Stimulated activated CD4-positive, alpha-beta T cell treated with anti-CD3 and anti-CD28 coated beads, Interleukin-12 subunit alpha, Interleukin-12 subunit beta, amount 100 ng/mL, for 48 hours (primary cell): Measurements from ENCODE around the gene WIZ.
A peak's percentile ranks its signal among the peaks of the same experiment; 100 is the strongest.
"Not testable (repeated sequence)": the region's sequence is repeated elsewhere in the genome, so short reads cannot be mapped to it uniquely, and the experiment has no call there.

Source experiments
- DNase-seq, 3 donors: peaks; one replicate each; pipeline ENCODE4 v3.0.0-alpha.2; 2020; ENCODE audit warnings: low read depth in 2 of 3, low spot score in 1 of 3

WIZ gene

GRCh38 chr19:15449620-15450527, at the start of gene WIZ:
TSS of gene WIZ (minus strand) at chr19:15449956. CDS start at chr19:15448307, 1,649 bp downstream.
- peak; percentile 68 to 78 (median 72) for DNase-seq

GRCh38 chr19:15498910-15499309, 49.2 kb upstream of the WIZ start:
- no peak for DNase-seq

GRCh38 chr19:15498156-15498858, 48.6 kb upstream of the WIZ start:
- no peak for DNase-seq

GRCh38 chr19:15495151-15495550, 45.4 kb upstream of the WIZ start:
- no peak for DNase-seq

- DNase-seq, result no peak
Measured at GRCh38 chr19:15488489-15489226, 38.9 kb upstream of the WIZ start.

- DNase-seq, result no peak
Measured at GRCh38 chr19:15487038-15487437, 37.3 kb upstream of the WIZ start.

GRCh38 chr19:15485768-15486167, 36.0 kb upstream of the WIZ start:
- DNase-seq, result not testable (repeated sequence)

- DNase-seq, result not testable (repeated sequence)
Measured at GRCh38 chr19:15480996-15481395, 31.2 kb upstream of the WIZ start.

- DNase-seq, result no peak
Measured at GRCh38 chr19:15479391-15480345, 29.9 kb upstream of the WIZ start, which contains the start of gene PGLYRP2. TSS of gene PGLYRP2 (minus strand) at chr19:15479501. CDS start at chr19:15479371, 130 bp downstream.

GRCh38 chr19:15476325-15476724, 26.6 kb upstream of the WIZ start:
- DNase-seq, result no peak

- DNase-seq, result no peak
Measured at GRCh38 chr19:15475611-15476010, 25.9 kb upstream of the WIZ start.

- no peak for DNase-seq
Measured at GRCh38 chr19:15475169-15475568, 25.4 kb upstream of the WIZ start.

- not testable (repeated sequence) for DNase-seq
Measured at GRCh38 chr19:15473821-15474220, 24.1 kb upstream of the WIZ start.

GRCh38 chr19:15471639-15472101, 21.9 kb upstream of the WIZ start:
- DNase-seq, result no peak

GRCh38 chr19:15469513-15470297, 19.9 kb upstream of the WIZ start:
- DNase-seq, result no peak

GRCh38 chr19:15468675-15469512, 19.1 kb upstream of the WIZ start:
- DNase-seq, result no peak

- DNase-seq, result no peak
Measured at GRCh38 chr19:15467734-15468214, 18.0 kb upstream of the WIZ start.
